GM19043 (cell line): ENCODE data around the gene PLBD2.
A peak's percentile ranks its signal among the peaks of the same experiment; 100 is the strongest.
"Not testable (repeated sequence)": the region's sequence is repeated elsewhere in the genome, so short reads cannot be mapped to it uniquely, and the experiment has no call there.

Experiments used
- ATAC-seq: cut with Tn5 transposase; IDR thresholded peaks from one replicate; pipeline ENCODE4 v1.9.1; 2021; ENCODE audit warnings: low read depth; ENCODE audit not compliant: unreplicated experiment

The PLBD2 gene

DNA sequence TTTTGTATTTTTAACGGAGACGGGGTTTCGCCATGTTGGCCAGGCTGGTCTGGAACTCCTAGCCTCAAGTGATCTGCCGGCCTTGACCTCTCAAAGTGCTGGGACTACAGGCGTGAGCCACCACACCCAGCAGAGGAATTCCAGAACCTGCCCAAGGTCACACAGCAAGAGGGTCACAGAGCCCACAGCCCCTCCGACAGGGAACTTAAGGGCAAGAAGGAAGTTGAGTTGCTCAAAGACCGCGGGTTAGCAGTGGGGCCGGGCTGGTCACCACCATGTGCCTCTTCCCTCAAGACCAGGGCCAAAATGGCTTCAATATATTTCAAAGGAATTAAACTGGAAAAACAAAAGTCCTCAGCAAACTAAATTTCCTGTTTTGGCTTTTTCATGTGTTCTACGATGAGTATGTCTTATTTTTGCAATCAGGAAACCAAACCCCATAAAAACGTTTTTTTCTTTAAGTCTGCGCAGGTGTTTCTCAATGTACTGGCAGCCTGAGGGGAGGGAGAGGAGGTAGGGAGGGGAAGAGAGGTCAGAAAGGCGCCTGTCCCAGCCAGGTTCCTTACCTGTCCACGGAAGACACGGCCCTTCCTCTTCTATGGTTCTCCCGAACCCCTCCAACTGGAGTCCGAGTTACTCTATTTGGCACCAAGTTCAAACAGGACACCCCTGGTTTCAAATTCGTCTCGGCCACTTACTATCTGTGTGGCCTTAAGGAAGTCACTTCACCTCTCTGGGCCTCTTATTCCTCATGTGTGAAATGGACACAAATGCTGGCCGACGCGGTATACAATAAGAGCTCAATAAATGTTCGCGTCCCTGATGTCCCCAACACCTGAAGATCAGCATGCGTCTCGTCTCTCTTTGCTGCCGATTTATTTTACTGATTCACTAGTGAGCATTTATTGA is 24.3 kb upstream of the PLBD2 start:
- ATAC-seq = peak; percentile 17

DNA sequence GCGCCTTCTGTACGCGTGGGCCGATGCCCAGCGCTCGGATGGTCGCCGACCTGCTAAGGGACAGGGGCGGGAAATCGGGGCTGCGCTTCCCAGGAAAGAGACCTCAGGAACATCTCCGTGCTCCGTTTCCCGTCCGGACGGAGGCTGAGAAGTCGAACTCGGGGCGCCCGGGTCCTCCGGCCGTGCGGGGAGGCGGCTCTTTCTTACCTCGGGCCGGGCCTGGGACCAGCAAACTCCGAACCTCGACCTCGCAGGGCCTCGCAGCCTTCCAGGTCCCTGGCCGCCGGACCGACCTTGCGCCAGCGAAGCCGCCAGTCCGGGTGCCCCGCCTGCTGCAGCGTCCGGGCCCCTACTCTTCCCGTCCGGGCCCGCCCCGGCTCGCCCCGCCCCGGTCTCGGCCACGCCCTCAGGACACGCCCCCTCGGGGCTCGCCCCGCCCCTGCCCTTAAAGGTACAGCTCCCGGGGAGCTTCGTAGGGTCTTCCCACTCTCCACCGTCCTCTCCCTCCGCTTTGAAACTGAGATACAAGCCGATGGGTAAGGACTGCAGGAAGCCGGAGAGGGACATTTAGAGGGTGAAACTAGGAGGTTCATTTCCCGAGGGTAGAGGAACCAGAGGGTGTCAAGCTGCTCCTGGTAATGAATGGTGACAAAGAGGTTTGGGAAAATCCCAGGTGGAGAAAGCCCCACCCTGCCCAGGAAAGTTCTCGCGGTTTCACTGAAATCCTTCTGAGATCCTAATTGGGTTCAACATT is 23.4 kb upstream of the PLBD2 start, which contains the start of gene SLC8B1:
Gene SLC8B1, minus strand, starts transcription at position 324 of the 754 bp plus-strand sequence. CDS start 2,231 bp downstream, outside the sequence.
- peak; percentile 92 for ATAC-seq

DNA sequence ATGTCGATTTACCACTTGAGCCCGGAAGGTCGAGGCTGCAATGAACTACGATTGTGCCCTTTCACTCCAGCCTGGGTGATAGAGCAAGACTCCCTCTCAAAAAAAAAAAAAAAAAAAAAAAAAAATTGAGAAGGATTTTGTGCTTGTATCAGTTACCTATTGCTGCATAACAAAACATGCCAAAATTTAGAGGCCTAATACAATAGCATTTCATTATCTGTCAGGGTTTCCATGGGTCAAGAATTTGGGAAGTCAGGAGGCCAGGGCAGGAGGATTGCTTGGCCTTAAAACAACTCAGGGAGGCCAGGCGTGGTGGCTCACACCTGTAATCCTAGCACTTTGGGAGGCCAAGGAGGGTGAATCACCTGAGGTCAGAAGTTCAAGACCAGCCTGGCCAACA is 18.8 kb upstream of the PLBD2 start:
- ATAC-seq = no peak

DNA sequence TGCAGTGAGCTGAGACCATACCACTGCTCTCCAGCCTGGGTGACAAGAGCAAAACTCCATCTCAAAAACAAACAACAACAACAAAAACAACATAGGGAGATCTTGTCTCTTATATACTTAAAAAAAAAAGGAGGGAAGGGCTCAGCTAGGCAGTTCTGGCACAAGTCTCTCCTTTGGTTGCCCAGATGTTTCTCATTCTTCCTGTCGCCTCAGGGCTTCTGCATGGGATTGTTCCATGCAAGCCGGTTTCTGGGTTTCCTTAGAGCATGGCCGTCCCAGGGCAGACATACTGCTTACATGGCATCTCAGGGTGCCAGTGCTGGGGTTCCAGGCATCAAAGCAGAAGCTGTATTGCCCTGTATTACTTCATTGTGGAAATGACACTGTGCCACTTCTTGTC is 18.3 kb upstream of the PLBD2 start:
- ATAC-seq = no peak

DNA sequence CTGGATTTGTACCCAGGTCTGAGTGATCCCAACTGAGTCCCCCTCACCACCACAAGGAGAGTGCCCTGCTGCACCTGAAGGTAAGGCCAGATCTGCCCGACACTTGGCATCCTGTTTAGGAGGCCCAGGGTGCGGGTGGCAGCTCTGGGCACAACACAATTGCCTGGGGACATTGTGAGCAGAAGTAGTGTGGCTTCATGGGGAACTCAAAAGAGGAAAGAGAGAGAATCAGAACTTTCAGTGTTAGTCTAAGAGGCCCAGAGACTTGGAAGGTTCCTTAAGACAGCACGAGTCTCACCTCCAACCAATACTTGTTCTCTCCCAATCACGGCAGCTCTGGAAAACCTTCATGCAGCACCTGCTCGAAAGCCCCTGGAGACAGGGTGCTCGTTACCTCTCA is 16.9 kb upstream of the PLBD2 start:
- no peak for ATAC-seq

DNA sequence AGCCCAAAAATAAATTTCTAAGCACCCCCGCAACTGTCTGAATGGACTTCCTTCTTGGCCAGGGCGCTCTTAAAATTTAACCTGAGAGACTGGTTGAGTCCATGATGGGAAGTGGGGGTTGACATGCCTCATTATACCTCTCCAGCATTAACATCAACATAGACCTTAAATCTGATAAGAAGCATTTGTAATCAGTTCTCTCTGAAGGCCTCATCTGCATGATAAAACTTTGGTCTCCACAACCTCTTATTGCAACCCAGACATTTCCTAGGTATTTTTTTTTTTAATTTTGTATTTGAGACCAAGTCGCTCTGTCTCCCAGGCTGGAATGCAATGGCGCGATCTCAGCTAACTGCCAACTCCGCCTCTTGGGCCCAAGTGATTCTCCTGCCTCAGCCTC is 13.1 kb upstream of the PLBD2 start:
- no peak for ATAC-seq

DNA sequence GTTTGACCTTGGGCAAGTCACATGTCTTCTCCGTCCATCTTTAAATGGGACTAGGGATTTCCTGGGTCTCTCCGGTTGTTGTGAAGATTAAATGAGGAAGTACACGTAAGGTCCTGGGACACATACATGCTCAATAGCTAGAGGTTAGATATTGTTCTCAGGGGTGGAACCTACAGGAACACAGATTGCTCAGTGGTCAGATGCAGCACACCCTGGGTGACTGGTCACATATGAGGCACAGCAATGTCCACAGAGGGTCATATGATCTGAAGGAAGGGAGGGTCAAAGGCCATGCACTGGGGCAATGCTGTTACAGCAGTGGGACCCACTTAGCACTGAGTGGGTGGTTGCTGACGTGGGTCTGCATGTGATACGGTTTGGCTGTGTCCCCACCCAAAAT is 12.0 kb upstream of the PLBD2 start:
- ATAC-seq = no peak

DNA sequence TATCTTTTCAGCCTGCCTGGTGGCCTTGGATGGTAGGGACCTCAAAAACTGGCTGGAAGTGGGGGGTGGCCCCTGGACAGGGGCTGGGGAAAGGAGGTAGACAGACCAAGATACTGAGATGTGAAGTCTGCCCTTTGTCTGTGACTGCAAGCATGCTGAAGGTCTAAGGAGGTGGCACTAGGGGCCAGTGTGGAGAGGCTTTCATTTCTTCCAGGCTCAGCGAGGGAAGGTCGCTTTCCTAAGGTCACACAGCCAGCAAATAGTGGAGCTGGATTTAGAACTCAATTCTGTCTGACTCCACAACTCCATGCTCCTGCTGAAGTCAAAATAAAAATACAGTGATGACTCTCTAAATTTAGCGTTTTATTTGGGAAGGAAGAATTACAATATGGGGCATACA is 11.3 kb upstream of the PLBD2 start:
- no peak for ATAC-seq

DNA sequence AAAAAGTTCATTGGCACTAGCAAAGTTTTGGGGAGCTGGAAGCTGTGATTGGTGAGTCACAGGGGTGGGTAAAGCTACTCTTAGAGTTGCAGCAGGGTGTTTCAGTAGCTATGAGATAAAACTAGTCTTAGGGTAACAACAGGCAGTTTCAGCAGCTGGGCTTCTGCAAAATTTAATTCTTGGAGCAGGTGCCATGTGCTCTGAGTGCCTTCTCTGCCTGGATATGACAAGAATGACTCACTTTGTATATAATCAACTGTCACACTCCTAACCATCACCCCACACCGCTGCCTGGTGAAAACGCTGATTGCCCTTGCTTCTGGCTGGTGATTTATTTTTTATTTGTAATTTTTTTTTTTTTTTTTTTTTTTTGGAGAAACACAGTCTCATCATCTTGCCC is 10.5 kb upstream of the PLBD2 start:
- no peak for ATAC-seq

DNA sequence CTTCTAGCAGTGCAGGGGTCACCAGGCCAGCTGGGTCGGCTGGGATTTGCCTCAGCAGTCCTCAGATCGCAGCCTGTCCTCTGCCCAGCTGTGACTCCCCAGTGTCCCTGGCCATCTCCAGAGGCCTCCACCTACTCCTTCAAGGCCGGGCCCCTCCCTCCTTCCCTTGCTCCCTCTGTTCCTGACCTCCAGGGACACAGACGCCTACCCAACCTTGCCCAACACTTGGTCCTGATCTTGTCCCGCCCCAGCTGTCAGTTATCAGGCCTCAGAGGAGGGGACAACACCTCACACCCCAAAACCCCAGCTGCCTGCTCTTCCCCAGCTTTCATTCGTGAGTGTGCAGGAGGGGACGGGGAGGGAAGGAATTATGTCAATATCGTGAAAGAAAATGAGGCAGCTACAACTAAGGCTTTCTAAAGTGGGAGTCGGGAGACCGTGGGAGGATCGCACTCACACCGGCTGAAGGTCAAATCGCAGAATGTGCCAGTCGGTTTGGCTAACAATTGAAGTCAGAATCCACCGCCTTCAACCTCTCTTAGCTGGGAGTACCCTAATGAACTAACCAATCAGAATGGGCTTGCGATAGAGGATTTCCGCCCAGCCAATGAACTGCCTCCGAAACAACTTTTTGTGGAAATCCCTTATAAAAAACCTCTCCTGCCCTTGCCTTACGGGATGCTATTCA is 9.4 kb upstream of the PLBD2 start:
- no peak for ATAC-seq

DNA sequence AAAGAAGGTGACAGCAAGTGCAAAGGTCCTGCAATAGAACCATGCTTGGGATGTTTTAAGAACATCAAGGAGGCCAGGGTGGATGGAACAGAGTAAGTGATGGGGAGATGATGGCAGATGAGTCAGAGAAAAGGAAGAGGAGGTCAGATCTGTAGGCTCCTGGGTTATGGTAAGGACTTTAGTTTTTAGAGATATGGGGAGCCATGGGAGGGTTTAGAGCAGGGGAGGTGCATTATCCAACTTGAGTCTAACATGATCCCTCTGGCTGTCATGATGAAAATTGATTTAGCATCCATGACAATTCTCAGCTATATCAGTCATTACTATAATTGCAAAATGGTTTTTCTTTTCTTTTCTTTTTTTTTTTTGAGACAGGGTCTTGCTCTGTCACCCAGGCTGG is 7.3 kb upstream of the PLBD2 start:
- no peak for ATAC-seq

DNA sequence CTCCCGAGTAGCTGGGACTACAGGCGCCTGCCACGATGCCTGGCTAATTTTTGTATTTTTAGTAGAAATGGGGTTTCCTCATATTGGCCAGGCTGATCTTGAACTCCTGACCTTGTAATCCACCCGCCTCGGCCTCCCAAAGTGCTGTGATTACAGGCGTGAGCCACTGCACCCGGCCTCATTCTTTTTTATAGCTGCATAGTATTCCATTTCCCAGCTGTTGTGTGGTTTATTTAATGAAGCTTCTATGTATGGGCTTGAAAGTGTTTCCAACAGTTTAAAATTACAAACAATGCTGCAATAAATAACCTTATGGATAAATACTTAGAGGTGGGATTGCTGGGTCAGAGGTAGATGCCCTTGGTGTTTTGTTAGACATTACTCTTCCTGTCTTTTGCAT is 4.2 kb upstream of the PLBD2 start:
- not testable (repeated sequence) for ATAC-seq

DNA sequence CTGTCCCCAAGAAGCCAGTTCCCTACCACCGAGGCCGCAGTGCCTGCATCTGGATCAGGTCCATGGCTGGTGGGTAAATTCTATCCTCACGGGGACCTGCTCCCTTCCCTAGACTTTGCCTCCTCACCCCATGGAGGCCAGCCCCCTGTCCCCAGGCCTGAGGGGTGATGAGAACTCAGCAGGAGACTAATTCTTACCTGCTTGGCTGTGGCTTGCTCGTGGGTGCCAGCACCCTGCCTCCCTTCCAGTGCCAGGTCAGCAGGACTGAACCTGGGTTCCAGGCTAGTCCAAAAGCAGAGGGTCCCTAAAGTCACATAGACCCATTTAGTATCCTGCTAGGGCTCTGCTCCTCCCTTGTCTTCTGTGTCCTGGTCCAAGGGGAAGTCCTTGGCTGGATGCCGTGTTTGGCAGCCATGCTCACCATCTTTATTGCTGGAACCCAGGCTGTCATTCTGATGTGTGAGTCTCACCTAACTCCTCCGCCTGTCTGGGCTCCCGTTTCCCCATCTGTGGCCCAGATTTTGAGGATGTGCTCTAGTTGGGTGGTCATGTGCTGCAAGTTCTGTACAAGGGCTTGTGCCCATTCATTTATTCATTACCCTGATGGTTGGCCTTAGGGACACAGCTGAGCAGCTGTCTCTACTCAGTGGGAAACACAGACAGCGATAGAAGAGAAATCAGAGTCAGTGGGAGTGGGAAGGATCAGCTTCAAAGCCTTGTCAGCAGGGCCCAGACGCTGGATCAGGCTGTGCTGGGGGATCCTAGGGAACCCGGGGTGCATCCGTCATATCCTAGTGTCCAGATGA is 949 bp downstream of the PLBD2 start:
- ATAC-seq = no peak

DNA sequence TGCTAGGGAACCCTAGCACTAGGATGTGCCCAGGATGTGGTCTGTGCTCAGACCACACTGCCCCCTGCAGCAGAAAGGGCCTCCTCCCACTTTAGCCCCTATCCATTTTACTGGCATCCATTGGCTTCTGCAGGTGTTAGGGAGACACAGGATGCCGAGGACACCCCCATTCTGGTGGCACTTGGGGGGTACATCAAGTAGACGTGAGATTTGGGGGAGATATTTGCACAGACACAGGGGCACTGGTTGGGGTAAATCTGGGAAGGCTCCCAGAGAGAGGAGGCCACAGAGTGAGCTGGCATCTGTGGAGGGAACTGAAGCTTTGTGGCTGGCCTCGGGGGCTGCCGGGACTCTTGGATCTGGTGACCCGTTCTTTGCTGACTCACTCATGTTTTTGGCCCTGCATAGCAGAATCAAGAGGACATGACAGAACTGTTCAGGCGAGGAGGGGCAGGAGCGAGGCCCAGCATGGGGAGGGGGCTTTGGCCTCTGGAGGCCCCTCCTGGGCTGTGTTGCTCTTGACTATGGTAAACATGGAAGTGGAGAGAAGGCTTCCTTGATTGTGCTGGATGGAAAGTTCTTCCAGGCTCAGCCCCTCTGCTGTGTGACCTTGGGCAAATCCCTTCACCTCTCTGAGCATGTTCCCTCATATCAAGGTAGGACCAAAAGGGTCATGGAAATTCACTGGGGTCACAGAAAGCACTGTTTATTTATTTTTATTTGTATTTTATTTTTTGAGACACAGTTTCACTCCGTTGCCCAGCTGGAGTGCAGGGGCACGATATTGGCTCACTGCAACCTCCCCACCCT is 1.8 kb downstream of the PLBD2 start:
- ATAC-seq = no peak

DNA sequence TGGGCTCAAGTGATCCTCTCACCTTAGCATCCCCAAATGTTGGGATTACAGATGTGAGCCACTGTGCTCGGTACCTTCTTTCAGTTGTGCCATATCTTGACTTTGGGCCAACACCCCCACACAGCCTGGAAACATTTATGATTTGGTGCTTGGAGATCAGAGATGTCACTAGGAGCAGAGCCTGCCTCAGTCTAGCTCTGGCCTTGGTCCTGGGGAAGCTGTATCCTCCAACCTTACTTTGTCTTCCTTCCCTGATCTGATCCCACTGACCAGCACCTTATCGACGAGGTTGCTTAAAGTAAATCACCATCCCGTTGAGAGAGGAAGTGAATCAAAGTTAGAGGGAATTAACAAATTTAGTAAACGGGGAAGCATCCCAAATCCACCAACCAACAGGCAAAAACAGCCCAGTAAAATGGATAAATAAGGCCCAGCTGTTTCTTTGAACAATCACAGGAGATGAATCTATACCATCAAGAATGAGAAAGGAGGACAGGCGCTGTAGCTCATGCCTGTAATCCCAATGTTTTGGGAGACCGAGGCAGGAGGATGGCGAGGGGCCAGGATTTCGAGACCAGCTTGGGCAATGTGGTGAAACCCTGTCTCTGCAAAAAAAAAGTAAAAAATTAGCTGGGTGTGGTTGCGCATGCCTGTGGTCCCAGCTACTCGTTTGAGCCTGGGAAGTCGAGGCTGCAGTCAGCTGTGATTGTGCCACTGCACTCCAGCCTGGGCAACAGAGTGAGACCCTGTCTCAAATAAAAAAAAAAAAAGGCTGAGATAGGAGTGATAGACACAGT is 3.4 kb downstream of the PLBD2 start:
- no peak for ATAC-seq

DNA sequence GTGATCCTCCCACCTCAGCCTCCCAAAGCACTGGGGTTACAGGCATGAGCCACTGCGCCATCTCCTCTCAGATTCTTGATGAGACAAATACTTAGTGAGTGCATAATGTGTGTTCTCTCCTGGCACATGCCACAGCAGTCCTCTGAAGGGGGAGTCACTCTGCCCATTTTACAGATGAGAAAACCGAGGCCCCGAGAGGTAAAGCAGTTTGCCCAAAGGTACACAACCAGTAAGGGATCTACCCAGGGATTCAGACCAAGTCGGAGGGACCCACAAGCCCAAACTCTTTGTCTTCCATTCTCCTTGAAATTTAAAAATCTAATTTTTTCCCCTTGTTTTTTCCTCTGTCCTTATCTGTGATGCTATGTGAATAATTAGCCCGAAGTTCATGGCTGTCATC is 6.3 kb downstream of the PLBD2 start:
- no peak for ATAC-seq

DNA sequence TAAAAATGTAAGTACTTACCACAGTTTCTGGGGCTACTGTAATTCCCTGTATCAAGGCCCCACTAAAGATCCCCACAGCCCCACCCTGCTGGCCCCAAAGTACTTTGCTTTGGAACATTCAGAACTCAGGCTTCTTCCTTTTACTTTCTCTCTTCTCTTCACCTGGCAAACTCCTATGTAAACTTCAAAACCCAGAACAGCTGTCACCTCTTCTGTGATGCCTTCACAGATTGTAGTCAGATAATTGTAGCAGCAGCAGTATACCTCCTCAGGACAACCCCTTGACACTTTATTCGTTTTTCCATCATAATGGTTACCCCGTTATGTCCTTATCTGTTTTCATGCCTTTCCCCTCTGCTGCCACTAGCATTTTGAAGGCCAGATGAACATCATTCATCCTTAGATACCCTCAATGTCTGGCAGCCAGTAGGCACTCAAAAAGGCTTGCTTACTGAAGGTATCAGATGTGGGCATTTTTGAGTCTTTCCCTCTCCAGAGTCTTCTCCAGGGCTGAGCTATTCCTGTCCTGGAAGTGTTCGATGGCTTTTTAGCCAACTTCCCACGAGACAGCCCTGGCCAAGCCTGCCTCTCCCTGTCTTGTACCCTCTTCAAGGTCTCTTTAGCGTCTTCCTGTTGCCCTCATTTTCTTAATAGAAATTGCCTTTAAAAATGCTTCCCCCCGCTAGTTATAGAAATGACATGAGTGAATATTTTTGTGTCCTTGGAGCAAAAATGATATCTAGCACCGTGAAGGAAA is 7.4 kb downstream of the PLBD2 start:
- ATAC-seq = no peak

DNA sequence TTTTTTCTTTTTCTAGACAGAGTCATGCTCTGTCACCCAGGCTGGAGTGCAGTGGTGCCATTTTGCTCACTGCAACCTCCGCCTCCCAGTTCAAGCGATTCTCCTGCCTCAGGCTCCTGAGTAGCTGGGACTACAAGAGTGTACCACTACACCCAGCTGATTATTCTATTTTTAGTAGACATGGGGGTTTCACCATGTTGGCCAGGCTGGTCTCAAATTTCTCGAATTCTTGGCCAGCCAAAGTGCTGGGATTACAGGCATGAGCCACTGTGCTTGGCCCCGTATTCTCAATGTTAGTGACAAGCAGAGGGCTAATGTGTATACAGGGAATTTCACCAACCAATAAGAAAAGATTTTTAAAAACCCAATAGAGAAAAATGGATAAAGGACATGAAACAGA is 8.4 kb downstream of the PLBD2 start:
- no peak for ATAC-seq
